DMS153 (cell line): ENCODE measurements around the gene ATP6V0A1.
A peak's percentile ranks its signal among the peaks of the same experiment; 100 is the strongest.
"Not testable (repeated sequence)": the region's sequence is repeated elsewhere in the genome, so short reads cannot be mapped to it uniquely, and the experiment has no call there.

ENCODE experiments used
- DNase-seq: peaks from one replicate; lab custom pipeline; 2025; lab: John Stamatoyannopoulos, UW

The ATP6V0A1 gene

DNA sequence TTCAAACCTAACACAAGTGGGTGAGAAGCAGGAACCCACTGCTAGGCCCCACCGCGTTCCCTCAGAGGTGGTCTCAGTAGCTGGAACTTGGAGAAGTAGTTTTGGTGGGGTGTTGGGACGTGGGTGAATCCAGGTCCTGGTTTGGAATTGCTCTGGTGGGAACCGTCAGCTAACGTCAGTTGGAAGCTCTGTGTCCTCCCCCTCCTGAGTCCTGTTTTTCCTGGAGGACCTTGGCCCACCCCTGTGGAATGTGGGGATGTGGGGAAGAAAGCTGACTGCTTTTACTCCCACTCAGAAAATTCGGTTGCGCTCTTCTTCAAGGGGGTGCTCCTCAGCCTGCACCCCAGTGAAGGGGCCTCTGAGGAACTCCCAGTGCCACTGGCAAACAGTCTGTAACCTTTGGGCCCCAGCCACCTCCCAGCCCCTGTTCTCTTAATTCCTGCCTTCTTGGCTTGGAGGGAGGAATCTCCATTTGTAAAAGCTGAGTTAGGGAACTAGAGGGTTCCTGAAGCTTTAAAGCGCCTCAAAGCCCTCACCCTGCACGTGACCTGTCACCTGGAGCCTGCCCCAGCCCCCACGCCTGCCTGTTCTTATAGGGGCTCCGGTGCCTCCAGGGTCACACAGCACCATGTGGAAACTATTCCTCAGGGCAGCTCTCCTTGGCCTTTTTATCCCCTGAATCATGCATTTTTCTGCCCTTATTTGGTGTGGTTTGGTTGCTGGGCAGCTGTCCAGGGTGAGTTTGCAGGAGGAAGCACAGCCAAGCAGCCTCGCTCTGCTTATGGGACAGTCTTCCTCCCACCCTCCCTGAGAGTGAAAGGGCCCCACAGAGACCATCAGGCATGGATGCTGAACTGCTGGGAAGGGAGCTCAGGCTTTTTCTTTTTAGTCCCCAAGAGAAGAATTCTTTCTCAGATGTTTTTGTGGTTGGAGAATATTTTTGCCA lies 61.1 kb downstream of the ATP6V0A1 start:
- DNase-seq, result no peak

DNA sequence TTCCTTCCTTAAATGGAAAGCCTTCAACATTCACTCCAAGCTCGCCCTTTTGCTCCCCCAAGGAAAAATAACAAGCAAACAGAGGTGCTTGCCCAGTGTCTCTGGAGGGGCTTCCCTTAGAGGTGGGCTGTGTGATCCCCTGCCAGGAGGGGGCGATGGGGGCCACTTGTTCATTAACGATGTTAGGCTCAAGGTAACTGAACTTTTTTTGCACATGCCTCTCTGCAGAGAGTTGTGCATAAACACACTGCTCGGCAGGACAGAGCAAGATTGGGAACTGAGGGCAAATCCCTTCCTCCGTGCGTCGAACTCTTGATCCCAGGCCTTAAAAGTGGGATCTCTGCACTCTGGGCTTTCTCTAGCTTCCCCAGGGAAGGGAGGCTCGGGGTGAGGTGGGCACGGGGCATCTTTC lies 61.9 kb downstream of the ATP6V0A1 start:
- no peak for DNase-seq

DNA sequence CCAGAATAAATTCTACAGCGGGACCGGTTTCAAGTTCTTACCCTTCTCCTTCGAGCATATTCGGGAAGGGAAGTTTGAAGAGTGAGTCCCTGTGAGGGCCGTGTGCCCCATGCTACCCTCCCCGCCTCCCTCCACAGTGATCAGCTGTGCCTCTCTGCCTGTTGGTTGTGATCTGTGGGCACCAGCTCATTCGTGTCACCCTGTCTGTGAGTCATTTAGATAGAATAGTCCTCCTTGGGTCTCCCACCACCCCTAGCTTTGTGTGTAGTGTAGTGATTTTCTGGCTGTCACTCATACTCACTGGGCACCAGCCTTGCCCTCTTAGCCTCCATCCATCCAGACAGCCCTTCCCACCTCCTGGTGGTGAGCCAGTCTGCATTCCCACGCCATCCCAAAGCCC lies 62.4 kb downstream of the ATP6V0A1 start:
- DNase-seq, result no peak

DNA sequence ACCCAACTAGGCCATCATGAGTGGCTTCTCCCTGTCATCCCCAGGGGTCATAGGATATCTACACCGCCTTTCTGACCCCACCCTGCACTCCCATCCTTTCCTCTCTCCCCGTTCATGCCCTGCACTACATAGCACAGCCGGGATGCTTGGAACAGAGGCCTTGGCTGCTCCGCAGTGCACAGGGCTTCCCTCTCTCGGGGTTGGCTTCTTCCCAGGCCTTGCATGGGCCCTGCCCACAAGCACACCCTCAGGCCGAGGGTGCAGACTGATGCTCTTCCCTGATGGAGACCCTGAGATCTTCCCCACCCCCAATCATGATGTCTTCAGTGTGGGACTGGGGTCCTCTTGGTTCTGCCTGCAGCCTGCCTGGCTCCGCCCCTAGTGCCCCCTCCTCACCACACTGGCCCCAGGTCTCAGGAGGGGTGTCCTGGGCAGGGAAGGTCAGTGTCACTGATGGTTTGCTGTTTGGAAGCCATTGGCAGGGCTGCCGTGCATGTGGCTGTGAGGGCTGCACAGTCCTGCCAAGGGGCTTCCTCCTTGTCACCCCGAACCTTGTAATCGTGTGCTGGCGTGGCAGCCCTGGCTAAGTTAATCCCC lies 63.1 kb downstream of the ATP6V0A1 start:
- DNase-seq, result no peak

DNA sequence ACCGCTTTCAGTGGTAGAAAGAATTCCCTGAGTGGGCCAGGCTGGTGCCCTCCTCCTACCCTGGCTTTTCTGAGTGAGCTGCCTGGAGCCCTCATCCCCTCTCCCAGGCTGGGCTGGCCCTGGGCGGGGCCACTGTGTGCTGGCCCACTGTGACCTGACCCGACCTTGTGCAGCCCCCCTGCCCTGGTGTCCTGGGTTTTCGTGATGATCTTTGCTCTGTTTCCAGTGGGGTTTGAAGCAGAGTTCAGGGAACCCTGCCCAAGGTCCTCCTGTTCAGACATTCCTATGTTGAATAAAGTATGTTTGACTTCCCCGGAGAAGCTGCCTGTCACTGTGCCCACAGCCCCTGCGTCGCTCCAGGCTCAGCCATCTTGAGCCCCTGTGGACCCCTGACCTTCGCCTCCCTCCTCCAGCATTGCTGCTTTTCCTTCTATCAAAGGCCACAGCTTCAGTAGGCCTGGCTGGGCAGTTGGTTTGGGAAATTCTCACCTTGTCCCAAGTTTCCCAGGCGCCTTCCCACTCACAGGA lies 63.6 kb downstream of the ATP6V0A1 start:
- no peak for DNase-seq

DNA sequence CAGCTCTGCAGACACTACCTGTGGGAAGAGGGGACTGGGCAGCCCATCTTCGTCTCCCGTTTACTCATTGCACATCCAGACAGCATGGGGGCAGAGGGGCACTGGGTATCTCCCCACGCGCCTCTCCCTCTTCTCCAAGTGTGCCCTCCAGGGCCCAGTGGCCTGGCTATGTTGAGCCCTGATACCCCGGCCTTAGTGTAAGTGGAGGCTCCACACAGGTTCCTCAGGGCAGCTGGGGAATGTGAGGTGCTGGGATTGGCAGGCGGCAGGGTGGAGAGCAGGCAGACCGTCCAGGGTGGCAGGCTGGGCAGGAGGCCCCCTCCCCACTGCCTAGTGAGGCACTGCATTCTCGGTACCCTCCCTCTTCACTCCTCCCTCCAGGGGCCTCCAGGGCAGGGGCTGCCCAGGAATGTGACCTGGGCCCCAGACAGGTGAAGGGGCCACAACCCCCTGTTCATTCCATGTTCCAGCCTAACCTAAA lies 64.2 kb downstream of the ATP6V0A1 start:
- DNase-seq, result no peak

DNA sequence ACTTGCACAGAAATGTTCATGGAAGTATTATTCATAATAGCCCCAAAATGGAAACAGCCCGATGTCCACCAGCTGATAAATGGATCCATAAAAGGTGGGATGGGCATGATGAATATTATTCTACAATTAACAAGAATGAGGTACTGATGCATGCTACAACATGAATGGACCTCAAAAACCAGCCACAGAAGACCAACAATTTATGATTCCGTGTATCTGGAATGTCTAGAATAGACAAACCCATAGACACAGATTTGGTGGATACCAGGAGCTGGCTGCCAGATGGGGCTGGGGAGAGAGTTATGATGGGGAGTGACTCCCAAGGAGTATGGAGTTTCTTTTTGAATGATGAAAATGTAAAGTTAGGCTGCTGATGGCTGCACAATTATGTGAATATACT lies 66.5 kb downstream of the ATP6V0A1 start:
- DNase-seq, result no peak

DNA sequence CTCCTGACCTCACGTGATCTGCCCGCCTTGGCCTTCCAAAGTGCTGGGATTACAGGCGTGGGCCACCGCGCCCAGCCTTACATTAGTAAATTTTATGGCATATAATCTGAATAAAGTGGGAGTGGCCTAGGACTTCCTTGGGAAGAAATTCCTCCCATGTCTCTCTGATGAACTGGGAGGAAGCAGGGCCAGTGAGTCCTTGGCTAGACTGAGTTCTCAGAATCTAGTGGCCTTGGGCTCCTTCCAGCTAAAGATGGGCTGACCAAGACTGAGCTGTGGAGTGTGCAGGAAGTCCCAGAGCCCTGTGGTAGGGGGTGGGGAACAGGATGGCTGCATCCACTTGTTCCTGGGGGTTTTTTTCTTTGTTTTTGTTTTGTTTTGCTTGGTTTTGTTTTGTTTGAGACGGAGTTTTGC lies 67.4 kb downstream of the ATP6V0A1 start:
- DNase-seq, result no peak

DNA sequence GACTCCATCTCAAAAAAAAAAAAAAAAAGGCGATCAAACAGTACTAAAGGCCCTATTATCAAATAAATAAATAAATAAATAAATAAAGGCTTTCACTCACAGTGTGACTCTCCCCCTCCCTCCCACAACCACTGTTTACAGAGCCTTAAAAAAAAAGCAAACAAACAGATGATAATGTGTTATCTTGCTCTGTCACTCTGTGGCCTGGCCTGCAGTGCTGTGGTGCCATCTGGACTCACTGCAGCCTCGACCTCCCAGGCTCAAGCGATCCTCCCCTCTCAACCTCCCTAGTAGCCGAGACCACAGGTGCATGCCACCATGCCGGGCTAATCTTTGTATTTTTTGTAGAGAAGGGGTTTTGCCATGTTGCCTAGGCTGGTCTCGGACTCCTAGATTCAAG lies 69.3 kb downstream of the ATP6V0A1 start:
- DNase-seq, result no peak

DNA sequence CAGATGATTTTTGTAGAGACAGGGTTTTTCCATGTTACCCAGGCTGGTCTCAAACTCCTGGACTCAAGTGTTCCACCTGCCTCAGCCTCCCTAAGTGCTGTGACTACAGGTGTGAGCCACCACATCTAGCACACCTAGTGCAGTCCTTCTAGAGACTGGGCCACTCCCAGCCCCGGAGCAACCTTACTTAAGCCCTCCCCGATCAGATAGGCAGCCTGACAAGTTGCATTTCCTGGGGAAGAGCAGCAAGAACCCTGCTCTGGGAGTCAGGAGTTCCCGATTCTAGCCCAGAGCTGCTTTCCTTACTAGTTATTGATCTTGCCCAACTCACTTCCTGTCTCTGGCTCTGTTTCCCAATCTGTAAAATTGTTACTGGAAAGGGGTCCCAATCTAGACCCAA lies 70.4 kb downstream of the ATP6V0A1 start:
- no peak for DNase-seq

DNA sequence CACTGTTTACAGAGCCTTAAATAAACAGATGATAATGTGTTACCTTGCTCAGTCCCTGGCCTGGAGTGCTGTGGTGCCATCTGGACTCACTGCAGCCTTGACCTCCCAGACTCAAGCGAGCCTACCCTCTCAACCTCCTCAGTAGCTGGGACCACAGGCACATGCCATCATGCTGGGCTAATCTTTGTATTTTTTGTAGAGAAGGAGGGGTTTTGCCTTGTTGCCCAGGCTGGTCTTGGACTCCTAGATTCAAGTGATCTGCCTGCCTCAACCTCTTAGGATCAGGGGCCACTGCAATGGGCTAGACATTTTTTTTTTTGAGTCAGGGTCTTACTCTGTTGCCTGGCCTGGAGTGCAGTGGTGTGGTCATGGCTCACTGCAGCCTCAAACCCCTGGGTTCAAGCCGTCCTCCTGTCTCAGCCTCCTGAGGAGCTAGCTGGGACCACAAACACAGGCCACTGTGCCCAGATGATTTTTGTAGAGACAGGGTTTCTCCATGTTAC lies 72.3 kb downstream of the ATP6V0A1 start:
- DNase-seq, result peak; percentile 44

DNA sequence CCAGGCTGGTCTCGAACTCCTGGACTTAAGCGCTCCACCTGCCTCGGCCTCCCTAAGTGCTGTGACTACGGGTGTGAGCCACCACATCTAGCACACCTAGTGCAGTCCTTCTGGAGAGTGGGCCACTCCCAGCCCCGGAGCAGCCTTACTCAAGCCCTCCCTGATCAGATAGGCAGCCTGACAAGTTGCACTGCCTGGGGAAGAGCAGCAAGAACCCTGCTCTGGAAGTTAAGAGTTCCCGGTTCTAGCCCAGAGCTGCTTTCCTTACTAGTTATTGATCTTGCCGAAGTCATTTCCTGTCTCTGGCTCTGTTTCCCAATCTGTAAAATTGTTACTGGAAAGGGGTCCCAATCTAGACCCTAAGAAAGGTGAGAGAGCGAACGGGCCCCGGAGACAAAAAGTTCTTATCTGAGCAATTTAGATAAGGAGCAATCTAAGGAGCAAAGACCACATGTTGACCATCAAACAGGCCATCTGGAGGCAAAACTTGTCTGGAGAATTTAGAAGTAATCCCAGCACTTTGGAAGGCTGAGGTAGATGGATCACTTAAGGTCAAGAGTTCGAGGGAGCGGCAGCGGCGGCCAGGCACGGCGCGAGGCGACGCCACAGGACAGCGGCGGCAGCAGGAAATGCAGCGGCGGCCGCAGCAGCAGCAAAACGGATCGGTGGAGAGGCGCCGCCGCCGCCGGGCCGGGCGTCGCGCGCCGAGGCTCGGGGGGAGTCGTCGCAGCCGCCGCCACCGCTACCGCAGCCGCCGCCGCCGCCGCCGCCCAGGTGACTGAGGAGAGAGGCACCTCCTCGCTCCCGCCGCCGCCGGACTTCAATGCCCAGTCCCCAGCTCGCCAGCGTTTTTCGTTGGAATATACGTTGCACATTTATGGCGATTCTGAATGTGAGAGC lies 73.0 kb downstream of the ATP6V0A1 start:
- DNase-seq, result peak; percentile 24

DNA sequence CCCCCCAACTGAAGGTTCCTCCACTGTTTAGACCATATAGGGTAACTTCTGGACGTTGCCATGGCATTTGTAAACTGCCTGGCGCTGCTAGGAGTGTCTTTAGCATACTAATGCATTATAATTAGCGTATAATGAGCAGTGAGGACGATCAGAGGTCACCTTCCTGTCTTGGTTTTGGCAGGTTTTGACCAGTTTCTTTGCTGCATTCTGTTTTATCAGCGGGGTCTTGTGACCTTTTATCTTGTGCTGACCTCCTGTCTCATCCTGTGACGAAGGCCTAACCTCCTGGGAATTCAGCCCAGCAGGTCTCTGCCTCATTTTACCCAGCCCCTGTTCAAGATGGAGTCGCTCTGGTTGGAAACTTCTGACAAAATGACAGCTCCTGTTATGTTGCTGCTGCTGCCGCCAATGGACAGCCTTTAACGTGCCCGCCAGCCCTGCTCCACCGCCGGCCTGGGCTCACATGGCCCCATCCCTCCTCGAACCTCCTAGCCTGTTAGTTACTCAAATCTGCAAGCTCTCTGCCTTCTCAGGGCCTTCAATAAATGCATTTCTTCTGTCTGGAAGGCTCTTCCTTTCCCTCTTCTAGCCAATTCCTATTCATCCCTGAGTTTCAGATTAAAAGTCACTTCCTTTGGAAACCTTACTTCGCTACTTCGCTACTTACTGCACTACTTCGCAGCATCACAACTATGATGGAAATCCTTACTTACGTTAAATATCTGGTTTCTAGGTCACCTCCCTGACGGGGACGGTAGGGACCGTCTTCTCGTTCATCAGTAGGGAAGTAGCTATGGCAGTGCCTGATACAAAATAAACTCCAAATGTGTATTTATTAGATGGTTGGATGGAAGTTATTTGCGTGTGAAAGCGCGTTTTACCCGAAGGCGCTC lies 76.7 kb downstream of the ATP6V0A1 start:
- DNase-seq, result no peak

DNA sequence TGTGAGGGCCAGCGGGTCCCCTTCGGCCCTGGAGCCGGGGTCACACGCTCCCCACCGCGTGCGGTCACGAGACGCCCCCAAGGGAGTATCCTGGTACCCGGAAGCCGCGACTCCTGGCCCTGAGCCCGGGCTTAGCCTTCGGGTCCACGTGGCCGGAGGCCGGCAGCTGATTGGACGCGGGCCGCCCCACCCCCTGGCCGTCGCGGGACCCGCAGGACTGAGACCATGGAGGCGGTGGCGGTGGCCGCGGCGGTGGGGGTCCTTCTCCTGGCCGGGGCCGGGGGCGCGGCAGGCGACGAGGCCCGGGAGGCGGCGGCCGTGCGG lies 77.3 kb downstream of the ATP6V0A1 start, which contains the start of gene NAGLU:
Gene NAGLU, plus strand, starts transcription at position 194 of the 324 bp plus-strand sequence. Its CDS starts 32 bp downstream, at position 226.
- peak; percentile 68 for DNase-seq

DNA sequence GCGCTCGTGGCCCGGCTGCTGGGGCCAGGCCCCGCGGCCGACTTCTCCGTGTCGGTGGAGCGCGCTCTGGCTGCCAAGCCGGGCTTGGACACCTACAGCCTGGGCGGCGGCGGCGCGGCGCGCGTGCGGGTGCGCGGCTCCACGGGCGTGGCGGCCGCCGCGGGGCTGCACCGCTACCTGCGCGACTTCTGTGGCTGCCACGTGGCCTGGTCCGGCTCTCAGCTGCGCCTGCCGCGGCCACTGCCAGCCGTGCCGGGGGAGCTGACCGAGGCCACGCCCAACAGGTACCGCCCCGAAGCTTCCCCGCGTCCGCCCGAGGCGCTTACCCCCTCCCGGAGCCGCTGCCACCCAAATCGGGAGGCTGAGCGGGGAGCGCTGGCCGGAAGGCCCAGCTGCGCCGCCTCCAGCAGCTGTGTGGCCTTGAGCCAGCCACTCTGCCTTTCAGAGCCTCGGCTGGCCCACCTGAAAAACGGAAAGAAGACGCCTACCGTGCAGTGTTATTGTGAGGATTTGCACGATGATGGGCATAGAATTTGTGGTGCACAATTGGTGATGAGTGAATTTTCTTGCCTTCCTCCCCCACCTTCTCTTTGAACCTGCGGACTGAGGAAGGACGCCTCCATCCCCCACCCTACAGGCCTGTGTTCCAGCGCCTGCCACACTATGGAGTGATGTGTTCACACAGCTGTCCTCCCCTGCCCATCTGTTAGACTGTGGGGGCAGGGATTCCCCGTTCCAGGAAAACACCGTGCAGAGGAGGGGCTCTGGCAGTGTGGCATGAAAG lies 77.9 kb downstream of the ATP6V0A1 start:
- peak; percentile 55 for DNase-seq

DNA sequence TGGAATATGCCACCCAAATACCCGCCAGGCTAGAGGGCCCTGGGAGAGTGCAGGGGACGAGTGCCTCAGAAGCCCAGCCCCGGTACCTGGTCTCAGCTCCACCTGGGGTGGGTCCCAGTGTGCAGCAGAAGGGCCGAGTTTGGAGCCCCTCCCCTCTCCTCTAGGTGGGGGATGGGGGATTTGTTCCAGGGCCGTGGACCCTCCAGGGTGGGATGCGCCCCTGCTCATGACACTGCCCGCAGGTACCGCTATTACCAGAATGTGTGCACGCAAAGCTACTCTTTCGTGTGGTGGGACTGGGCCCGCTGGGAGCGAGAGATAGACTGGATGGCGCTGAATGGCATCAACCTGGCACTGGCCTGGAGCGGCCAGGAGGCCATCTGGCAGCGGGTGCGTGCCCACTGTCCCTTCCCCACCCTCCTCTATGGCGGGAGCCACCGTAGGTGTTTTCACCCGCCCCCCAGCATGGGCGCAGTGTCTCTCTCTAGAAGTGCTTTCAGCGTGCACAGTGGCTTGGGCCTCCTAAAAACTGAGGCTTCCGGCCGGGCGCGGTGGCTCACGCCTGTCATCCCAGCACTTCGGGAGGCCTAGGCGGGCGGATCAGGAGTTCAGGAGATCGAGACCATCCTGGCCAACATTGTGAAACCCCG lies 78.6 kb downstream of the ATP6V0A1 start:
- DNase-seq, result no peak

DNA sequence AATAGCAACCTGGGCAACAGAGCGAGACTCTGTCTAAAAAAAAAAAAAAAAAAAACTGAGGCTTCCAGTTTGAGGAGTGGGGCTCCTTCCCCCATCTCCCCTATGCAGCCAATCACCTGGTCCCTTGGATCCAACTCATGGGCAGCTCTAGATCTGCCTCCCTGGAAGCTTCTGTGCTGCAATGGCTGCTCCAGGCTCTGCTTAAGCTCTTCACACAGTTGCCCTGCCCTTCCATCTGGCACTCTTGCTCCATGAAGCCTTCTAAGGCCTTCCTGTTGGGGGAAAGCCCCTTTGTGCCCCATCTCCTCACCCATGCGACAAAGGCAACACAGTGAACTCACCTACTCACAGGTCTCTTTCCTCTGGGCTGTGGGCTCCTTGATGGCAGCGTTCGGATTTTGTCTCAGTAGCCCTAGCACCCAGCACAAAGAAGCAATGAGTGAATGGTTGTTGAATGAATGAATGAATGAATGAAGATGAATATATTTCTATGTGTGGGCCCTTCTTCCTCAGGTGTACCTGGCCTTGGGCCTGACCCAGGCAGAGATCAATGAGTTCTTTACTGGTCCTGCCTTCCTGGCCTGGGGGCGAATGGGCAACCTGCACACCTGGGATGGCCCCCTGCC lies 79.3 kb downstream of the ATP6V0A1 start:
- DNase-seq, result no peak

DNA sequence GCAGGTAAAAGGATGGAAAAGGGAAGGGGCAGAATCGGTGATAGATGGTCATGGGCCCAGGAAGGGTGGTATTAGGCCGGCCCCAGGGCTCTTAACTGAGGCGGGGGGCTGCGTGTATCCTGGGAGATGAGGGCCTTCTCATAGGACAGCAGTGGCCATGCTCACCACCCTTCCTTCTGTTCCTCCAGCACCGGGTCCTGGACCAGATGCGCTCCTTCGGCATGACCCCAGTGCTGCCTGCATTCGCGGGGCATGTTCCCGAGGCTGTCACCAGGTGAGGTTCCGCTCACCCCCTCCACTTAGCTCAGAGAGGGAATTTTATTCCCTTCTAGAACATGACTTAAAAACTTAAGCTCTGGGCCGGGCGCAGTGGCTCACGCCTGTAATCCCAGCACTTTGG lies 79.8 kb downstream of the ATP6V0A1 start:
- DNase-seq, result no peak

DNA sequence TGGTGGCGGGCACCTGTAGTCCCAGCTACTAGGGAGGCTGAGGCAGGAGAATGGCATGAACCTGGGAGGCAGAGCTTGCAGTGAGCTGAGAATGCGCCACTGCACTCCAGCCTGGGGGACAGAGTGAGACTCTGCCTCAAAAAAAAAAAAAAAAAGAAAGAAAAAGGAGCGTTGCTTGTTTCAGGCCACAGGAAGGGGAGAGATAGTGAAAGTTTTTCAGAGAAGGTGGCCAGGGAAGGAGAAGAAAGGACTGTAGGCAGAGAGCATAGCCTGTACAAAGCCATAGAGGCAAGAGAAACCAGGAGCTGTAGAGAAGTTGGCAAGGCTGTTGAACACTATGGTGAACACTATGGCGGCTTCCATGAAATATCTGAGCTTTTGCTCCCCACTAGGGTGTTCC lies 81.9 kb downstream of the ATP6V0A1 start:
- not testable (repeated sequence) for DNase-seq
